HFFc6 (cell line): ENCODE results near the gene CLSTN2. TPM values are rescaled to one million over a fixed set of nuclear protein-coding genes. Genes with fewer than 3 reads are reported as not detected.

Experiments used
- DNase-seq: peaks from one replicate; pipeline ENCODE4 v3.0.0-alpha.2; 2018
- H3K27ac Mint-ChIP-seq: 2 replicates; pipeline ENCODE4 v1.8.0; 2020; ENCODE audit warnings: mild to moderate bottlenecking, mixed read lengths
- H3K27me3 Mint-ChIP-seq: 2 replicates; pipeline ENCODE4 v1.8.0; 2021; ENCODE audit warnings: mild to moderate bottlenecking, moderate library complexity, mixed read lengths; ENCODE audit not compliant: insufficient read depth
- H3K36me3 Mint-ChIP-seq: 2 replicates; pipeline ENCODE4 v1.8.0; 2021; ENCODE audit warnings: low read depth, mixed read lengths
- H3K4me1 Mint-ChIP-seq: 2 replicates; pipeline ENCODE4 v1.8.0; 2020; ENCODE audit warnings: low read depth, mixed read lengths
- H3K4me3 Mint-ChIP-seq: 2 replicates; pipeline ENCODE4 v1.8.0; 2020; ENCODE audit warnings: mild to moderate bottlenecking, moderate library complexity, mixed read lengths
- H3K9me3 Mint-ChIP-seq: 2 replicates; pipeline ENCODE4 v1.8.0; 2020; ENCODE audit warnings: mild to moderate bottlenecking, mixed read lengths
- total RNA-seq, 6 experiments: library from RNA; stranded (reverse); fragmentation: NEBNext Ultra II Directional; extraction: Animal tissue kit (Norgen Biotek cat#: 25700); gene quantifications; 2 replicates in 1 of 6; 3 replicates in 5 of 6; pipeline ENCODE4 v1.2.3, GENCODE V29; 2021
- TF ChIP-seq, protein P1 (sequence below): fragments of 200-600 bp; sonication (generic); IDR thresholded peaks from 2 replicates; pipeline ENCODE4 v1.5.0; 2021; ENCODE audit warnings: antibody characterized with exemption, mild to moderate bottlenecking

Gene CLSTN2
- total RNA-seq, 6 experiments from 2014 or later, result 0.05 TPM; not detected in 5

DNA sequence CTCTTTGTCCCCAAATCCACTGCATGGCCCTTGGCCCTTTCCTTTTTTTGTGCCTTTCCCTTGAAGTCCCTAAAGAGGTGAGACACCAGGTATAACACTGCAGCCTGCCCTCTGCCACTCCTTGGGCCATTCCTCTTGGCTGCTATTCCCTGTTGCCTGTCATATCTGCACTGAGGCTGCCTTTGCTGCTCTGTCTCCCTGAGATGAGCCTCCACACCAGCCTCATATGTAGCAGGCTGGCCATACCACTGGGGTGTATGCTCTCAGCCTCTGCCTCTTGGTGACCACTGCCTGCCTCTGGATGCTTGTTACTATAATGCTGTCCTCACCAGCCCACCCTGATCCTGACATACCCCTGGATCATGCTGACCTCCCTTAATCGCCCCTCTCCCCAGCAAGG lies 252.0 kb downstream of the CLSTN2 start:
- Mint-ChIP-seq H3K4me1 (no peaks in the 10 kb centered on the region), H3K36me3 (no peaks in the 10 kb centered on the region), H3K27ac (no peak overlapping the region), H3K9me3 (peaks cover 60% of the 10 kb centered on the region), H3K27me3 (peaks cover 3% of the 10 kb centered on the region; the same call in 1 of the 2 replicates), H3K4me3 (no peak overlapping the region)
- no peak for DNase-seq
- TF ChIP-seq, protein P1, sequence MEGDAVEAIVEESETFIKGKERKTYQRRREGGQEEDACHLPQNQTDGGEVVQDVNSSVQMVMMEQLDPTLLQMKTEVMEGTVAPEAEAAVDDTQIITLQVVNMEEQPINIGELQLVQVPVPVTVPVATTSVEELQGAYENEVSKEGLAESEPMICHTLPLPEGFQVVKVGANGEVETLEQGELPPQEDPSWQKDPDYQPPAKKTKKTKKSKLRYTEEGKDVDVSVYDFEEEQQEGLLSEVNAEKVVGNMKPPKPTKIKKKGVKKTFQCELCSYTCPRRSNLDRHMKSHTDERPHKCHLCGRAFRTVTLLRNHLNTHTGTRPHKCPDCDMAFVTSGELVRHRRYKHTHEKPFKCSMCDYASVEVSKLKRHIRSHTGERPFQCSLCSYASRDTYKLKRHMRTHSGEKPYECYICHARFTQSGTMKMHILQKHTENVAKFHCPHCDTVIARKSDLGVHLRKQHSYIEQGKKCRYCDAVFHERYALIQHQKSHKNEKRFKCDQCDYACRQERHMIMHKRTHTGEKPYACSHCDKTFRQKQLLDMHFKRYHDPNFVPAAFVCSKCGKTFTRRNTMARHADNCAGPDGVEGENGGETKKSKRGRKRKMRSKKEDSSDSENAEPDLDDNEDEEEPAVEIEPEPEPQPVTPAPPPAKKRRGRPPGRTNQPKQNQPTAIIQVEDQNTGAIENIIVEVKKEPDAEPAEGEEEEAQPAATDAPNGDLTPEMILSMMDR, result no peak

DNA sequence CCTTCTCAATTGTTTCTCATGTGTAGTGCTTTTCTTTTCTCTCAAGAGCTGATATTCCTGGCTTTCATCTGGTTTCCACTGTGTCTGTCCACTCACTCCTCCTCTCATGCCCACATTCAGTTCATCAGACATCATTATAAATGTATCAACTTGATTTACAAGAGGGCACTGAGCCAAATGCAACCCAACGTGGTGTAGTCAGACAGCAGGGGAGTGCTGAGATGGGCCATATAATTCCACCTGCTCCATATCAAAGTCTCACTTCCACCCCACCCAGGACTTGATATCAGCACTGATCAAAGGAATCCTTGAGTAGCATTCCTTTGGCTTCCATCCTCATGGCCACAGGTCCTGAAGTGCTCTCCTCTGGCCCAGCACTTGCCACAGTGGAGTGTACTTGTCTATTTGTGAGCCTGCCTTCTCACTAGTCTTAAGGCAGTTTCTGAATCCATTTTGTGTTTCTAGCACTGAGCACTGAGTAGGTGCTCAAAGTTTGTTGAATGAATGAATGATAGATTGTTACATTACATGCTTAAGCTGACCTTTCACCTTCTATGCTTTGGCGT lies 252.8 kb downstream of the CLSTN2 start:
- Mint-ChIP-seq H3K9me3 (peaks cover 59% of the 10 kb centered on the region), H3K27ac (no peak overlapping the region), H3K36me3 (no peaks in the 10 kb centered on the region), H3K4me3 (no peak overlapping the region), H3K4me1 (no peaks in the 10 kb centered on the region), H3K27me3 (peaks cover 3% of the 10 kb centered on the region; the same call in 1 of the 2 replicates)
- TF ChIP-seq, protein P1, result no peak
- no peak for DNase-seq

DNA sequence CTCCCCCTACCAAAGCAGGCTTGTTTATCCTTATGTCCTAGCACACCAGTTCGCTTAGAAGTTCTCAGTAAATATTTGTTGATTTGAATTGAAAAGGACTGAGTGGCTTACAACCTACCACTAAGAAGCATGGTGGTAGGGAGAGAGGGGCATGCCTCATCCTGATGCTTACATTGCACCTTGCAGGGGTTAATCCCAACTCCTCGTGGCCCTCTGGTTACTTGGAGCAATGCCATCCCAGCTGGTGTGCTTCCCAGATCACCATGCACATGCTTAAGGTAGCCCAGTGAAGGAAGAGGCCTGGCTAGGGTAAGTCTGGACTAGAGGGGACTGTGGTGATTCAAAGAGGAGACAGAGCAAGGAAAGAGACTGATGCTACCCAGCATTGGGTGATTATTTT lies 253.3 kb downstream of the CLSTN2 start:
- Mint-ChIP-seq H3K4me1 (no peaks in the 10 kb centered on the region), H3K27me3 (peaks cover 3% of the 10 kb centered on the region; the same call in 1 of the 2 replicates), H3K36me3 (no peaks in the 10 kb centered on the region), H3K9me3 (peaks cover 61% of the 10 kb centered on the region), H3K27ac (no peak overlapping the region), H3K4me3 (no peak overlapping the region)
- TF ChIP-seq, protein P1, result no peak
- DNase-seq, result no peak

DNA sequence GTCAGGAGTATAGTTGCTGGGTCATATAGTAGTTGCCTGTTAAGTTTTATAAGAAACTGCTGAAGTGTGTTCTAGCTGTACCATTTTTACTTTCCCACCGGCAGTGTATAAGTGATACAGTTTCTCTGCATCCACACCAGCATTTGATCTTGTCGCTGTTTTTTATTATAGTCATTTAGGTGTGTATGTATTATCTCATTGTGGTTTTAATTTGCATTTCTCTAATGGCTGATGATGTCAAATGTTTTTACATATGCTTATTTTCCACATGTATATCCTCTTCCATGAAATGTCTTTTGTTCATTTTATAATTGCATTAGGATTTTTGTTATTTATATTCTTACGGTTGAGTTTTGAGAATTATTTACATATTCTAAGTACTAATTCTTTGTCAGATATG lies 254.3 kb downstream of the CLSTN2 start:
- peaks cover 3% of the 10 kb centered on the region; the same call in 1 of the 2 replicates for H3K27me3 Mint-ChIP-seq
- H3K27ac Mint-ChIP-seq, result no peak overlapping the region
- no peaks in the 10 kb centered on the region for H3K36me3 Mint-ChIP-seq
- peaks cover 63% of the 10 kb centered on the region for H3K9me3 Mint-ChIP-seq
- DNase-seq, result no peak
- TF ChIP-seq, protein P1, result no peak
- H3K4me3 Mint-ChIP-seq, result no peak overlapping the region
- no peaks in the 10 kb centered on the region for H3K4me1 Mint-ChIP-seq

DNA sequence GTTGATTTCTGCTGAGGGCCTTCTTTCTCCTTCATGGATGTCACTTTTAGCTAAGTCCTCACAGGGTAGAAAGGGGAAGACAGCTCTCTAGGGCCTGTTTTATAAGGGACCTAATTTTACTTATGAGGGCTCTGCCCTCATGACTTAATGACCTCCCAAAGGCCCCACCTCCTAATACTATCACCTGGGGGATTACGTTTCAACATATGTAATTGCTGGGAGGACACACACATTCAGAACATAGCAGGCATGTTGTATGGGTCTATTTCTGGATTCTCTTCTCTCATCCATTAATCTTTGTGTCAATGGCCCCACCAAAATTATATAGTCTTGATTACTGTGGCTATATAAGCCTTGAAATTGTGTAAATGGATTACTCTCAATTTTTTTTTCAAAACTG lies 255.0 kb downstream of the CLSTN2 start:
- no peaks in the 10 kb centered on the region for H3K4me1 Mint-ChIP-seq
- no peak overlapping the region for H3K27ac Mint-ChIP-seq
- TF ChIP-seq, protein P1, result no peak
- H3K9me3 Mint-ChIP-seq, result peaks cover 63% of the 10 kb centered on the region
- no peaks in the 10 kb centered on the region for H3K36me3 Mint-ChIP-seq
- DNase-seq, result no peak
- no peak overlapping the region for H3K4me3 Mint-ChIP-seq
- peaks cover 3% of the 10 kb centered on the region; the same call in 1 of the 2 replicates for H3K27me3 Mint-ChIP-seq

DNA sequence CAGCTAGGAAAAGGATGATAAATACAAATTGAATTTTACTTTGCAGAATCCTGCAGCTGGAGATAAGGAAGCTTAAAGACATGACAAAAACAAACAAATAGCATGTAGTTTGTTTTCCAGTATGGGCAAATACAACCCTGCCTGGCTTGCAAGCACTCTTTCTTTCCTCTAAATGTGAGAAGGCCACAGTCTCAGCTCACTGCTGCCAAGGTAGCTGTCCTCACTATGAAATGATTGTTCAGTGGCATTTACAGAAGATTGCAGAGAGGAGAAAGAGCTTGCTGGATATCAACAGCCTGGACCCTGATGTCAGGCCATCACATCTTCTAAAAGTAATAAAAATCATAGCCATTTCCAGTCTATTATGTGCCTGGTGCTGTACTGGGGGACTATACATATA lies 262.0 kb downstream of the CLSTN2 start:
- Mint-ChIP-seq H3K9me3 (peaks cover 57% of the 10 kb centered on the region), H3K27me3 (no peaks in the 10 kb centered on the region), H3K27ac (no peak overlapping the region), H3K4me3 (no peak overlapping the region), H3K4me1 (no peaks in the 10 kb centered on the region), H3K36me3 (peaks cover under 1% of the 10 kb centered on the region; the same call in 1 of the 2 replicates)
- TF ChIP-seq, protein P1, result no peak
- DNase-seq, result no peak
